Fibroblast of lung (primary cell): ENCODE measurements around the gene ETV6.

ENCODE experiments used
- EZH2 ChIP-seq: IDR thresholded peaks from 2 replicates; pipeline ENCODE4 v1.5.1; 2012; ENCODE audit warnings: low read length, control low read depth, mild to moderate bottlenecking; ENCODE audit errors: missing control alignments
- TF ChIP-seq, protein P1 (sequence below), 2 donors: IDR thresholded peaks in 1 of 2; conservative IDR thresholded peaks in 1 of 2; 1 replicate in 1 of 2; 2 replicates in 1 of 2; pipeline ENCODE4 v1.5.1; 2011 to 2012; ENCODE audit warnings: low read length in 2 of 2, control low read depth in 1 of 2, inconsistent platforms in 1 of 2, low read depth in 1 of 2, mild to moderate bottlenecking in 1 of 2

DNA sequence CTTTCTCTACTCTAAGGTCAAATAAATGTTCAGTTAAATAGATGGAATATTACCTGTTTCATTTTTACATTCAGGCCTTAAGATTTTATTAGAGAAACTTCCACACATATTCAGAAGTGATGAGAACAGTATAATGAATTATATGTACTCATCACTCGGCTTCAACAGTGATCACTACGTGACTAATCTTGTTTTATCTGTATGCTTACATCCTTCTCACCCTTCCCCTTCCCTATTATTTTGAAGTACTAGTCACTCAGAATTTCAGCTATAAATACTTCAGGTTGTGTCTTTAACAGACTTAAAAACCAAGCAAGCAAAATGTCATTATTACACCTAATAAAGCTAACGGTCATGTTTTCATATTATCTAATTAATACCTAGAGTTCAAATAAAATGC is 34.9 kb downstream of the ETV6 start:
- TF ChIP-seq, protein P1, sequence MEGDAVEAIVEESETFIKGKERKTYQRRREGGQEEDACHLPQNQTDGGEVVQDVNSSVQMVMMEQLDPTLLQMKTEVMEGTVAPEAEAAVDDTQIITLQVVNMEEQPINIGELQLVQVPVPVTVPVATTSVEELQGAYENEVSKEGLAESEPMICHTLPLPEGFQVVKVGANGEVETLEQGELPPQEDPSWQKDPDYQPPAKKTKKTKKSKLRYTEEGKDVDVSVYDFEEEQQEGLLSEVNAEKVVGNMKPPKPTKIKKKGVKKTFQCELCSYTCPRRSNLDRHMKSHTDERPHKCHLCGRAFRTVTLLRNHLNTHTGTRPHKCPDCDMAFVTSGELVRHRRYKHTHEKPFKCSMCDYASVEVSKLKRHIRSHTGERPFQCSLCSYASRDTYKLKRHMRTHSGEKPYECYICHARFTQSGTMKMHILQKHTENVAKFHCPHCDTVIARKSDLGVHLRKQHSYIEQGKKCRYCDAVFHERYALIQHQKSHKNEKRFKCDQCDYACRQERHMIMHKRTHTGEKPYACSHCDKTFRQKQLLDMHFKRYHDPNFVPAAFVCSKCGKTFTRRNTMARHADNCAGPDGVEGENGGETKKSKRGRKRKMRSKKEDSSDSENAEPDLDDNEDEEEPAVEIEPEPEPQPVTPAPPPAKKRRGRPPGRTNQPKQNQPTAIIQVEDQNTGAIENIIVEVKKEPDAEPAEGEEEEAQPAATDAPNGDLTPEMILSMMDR (conservative IDR thresholded peaks at IDR 0.05 in 1 of 2, IDR thresholded peaks at IDR 0.05 in 1 of 2; ENCODE audit: low read depth in 1 of 2, low read length in 2 of 2), result no peak
- no peak for TF ChIP-seq EZH2
